Lung (tissue), 12 donors: ENCODE measurements around the gene MTF2. TPM values are rescaled to one million over a fixed set of nuclear protein-coding genes. Genes with fewer than 3 reads are reported as not detected.
"Not testable (repeated sequence)": the region's sequence is repeated elsewhere in the genome, so short reads cannot be mapped to it uniquely, and the experiment has no call there.

Experiments
- ATAC-seq: fragments of 200-7000 bp; cut with Tn5 transposase; one replicate; pipeline ENCODE4 v1.9.1; 2020; ENCODE audit warnings: moderate number of reproducible peaks; ENCODE audit not compliant: insufficient read depth, low FRiP score
- DNase-seq, 3 donors: peaks; one replicate each; pipeline ENCODE4 v3.0.0-alpha.2; 2013 to 2017
- H3K27ac ChIP-seq, 2 donors: one replicate each; pipeline ENCODE4 v1.5.1; 2013; ENCODE audit warnings: mild to moderate bottlenecking in 2 of 2, moderate library complexity in 2 of 2, control low read depth in 1 of 2, inconsistent platforms in 1 of 2, low read depth in 1 of 2, low read length in 1 of 2
- H3K27me3 ChIP-seq, 3 donors: one replicate each; pipeline ENCODE4 v1.5.1; 2013; ENCODE audit warnings: low read length in 2 of 3; ENCODE audit not compliant: control insufficient read depth in 3 of 3, insufficient read depth in 3 of 3
- H3K36me3 ChIP-seq, 4 donors: one replicate each; pipeline ENCODE4 v1.5.1; 2013; ENCODE audit warnings: low read length in 4 of 4, mild to moderate bottlenecking in 1 of 4, moderate library complexity in 1 of 4; ENCODE audit not compliant: control insufficient read depth in 4 of 4, insufficient read depth in 4 of 4
- H3K4me1 ChIP-seq, 5 donors: one replicate each; pipeline ENCODE4 v1.5.1; 2013; ENCODE audit warnings: low read length in 5 of 5, mild to moderate bottlenecking in 2 of 5, moderate library complexity in 1 of 5; ENCODE audit not compliant: control insufficient read depth in 5 of 5, insufficient read depth in 5 of 5
- H3K4me3 ChIP-seq: one replicate; pipeline ENCODE4 v1.5.1; 2013; ENCODE audit warnings: mild to moderate bottlenecking, control low read depth, moderate library complexity
- H3K9ac ChIP-seq, 2 donors: one replicate each; pipeline ENCODE4 v1.5.1; 2013; ENCODE audit warnings: low read length in 2 of 2, control low read depth in 1 of 2; ENCODE audit not compliant: insufficient read depth in 1 of 2
- H3K9me3 ChIP-seq, 4 donors: one replicate each; pipeline ENCODE4 v1.5.1; 2013; ENCODE audit warnings: low read length in 3 of 4, mild to moderate bottlenecking in 1 of 4, moderate library complexity in 1 of 4; ENCODE audit not compliant: control insufficient read depth in 4 of 4, insufficient read depth in 3 of 4
- CTCF ChIP-seq: IDR thresholded peaks from 2 replicates; pipeline ENCODE4 v1.5.1; 2012; ENCODE audit warnings: mild to moderate bottlenecking; ENCODE audit errors: control extremely low read depth, extremely low read depth
- WGBS, 2 donors: extraction: QIAGEN DNeasy Blood & Tissue Kit; methylation state at CpG; one replicate each; pipeline ENCODE4 v1.1.7; 2013; 5-methylcytosine and 5-hydroxymethylcytosine counted together
- polyA plus RNA-seq, 2 donors: library from polyadenylated mRNA; stranded (reverse); fragments of 200-250 nt; gene quantifications; one replicate each; pipeline ENCODE4 v1.2.1, GENCODE V29; 2013
- total RNA-seq, 2 donors: library from RNA; depleted of rRNA in 1 of 2; stranded (reverse); fragments of >200 nt in 1 of 2; gene quantifications; one replicate each; pipeline ENCODE4 v1.2.1, GENCODE V29; 2014 to 2021
- donor health status: control.
- donor health status: control.
- donor health status: Bipolar disorder and iron deficiency.
- donor health status: healthy.
- donor health status: DM: yes; HTN: yes; CAD: no.

MTF2 gene
- total and polyA plus RNA-seq, 4 donors, result 8.8 to 78.7 (median 17.3) TPM

- H3K9me3 ChIP-seq, result peaks cover 0 to 7% (median 0%) of the 10 kb centered on the region in 4 donors
- no peak for ATAC-seq
- WGBS, 2 donors, result 37 to 82% methylated on average over 2 of the region's 2 CpGs
- H3K27ac ChIP-seq, result peak overlapping the region in 1 of 2 donors; percentile 24
- no peak overlapping the region for H3K9ac ChIP-seq
- H3K36me3 ChIP-seq, result peaks cover 0 to 10% (median 2%) of the 10 kb centered on the region in 4 donors
- H3K27me3 ChIP-seq, result no peaks in the 10 kb centered on the region
- TF ChIP-seq CTCF, result no peak
- no peak for DNase-seq
- peaks cover 0 to 8% (median 0%) of the 10 kb centered on the region in 5 donors for H3K4me1 ChIP-seq
- H3K4me3 ChIP-seq, result no peak overlapping the region
These were observed 85.7 kb downstream of the MTF2 start for GRCh38 chr1:93164816-93165215.

DNA sequence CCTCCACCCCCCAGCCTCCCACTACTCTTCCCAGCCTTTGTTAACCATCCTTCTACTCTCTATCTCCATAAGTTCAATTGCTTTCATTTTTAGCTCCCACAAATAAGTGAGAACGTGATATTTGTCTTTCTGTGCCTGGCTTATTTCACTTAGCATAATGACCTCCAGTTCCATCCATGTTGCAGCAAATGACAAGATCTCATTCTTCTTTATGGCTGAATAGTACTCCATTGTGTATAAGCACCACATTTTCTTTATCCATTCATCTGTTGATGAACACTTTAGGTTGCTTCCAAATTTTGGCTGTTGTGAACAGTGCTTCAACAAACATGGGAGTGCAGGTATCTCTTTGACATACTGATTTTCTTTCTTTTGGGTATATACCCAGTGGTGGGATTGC is 86.8 kb downstream of the MTF2 start:
- not testable (repeated sequence) for H3K9ac ChIP-seq, ATAC-seq, H3K27me3 ChIP-seq, H3K27ac ChIP-seq, H3K4me1 ChIP-seq, H3K4me3 ChIP-seq, DNase-seq, H3K9me3 ChIP-seq
- 96 to 100% methylated on average over 1 of the region's 1 CpG for WGBS, 2 donors
- H3K36me3 ChIP-seq, result peaks cover 0 to 12% (median 2%) of the 10 kb centered on the region in 4 donors

DNA sequence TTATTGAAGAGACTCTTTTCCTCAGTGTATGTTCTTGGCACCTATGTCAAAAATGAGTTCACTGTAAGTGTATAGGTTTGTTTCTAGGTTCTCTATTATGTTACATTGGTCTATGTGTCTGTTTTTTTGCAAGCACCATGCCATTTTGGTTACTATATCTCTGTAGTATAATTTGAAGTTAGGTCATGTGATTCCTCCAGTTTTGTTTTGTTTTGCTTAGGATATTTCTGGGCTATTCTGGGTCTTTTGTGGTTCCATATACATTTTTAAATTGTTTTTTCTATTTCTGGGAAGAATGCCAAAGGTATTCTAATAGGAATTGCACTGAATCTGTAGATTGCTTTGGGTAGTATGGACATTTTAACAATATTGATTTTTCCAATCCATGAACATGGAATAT is 87.9 kb downstream of the MTF2 start:
- ATAC-seq (no peak), DNase-seq (no peak)
- Histone ChIP-seq H3K36me3 (peaks cover 0 to 12% (median 2%) of the 10 kb centered on the region in 4 donors), H3K9ac (no peak overlapping the region), H3K27me3 (no peaks in the 10 kb centered on the region), H3K9me3 (peaks cover 0 to 7% (median 0%) of the 10 kb centered on the region in 4 donors), H3K4me1 (peaks cover 0 to 5% (median 0%) of the 10 kb centered on the region in 5 donors), H3K4me3 (no peak overlapping the region), H3K27ac (no peak overlapping the region)
- TF ChIP-seq CTCF, result no peak

GRCh38 chr1:93170141-93170678 is 91.1 kb downstream of the MTF2 start:
- not testable (repeated sequence) for DNase-seq, H3K9ac ChIP-seq, H3K9me3 ChIP-seq, ATAC-seq, H3K27ac ChIP-seq, H3K4me3 ChIP-seq, H3K27me3 ChIP-seq, H3K4me1 ChIP-seq
- H3K36me3 ChIP-seq, result peaks cover 0 to 15% (median 5%) of the 10 kb centered on the region in 4 donors
- 97 to 98% methylated on average over 36 of the region's 36 CpGs for WGBS, 2 donors
